ENCODE measurements around the gene TBXAS1. TPM values are rescaled to one million over a fixed set of nuclear protein-coding genes. Genes with fewer than 3 reads are reported as not detected.
A peak's percentile ranks its signal among the peaks of the same experiment; 100 is the strongest.

Gene TBXAS1
- total and polyA plus RNA-seq, 4 donors = 19.6 to 126 (median 55.2) TPM

DNA sequence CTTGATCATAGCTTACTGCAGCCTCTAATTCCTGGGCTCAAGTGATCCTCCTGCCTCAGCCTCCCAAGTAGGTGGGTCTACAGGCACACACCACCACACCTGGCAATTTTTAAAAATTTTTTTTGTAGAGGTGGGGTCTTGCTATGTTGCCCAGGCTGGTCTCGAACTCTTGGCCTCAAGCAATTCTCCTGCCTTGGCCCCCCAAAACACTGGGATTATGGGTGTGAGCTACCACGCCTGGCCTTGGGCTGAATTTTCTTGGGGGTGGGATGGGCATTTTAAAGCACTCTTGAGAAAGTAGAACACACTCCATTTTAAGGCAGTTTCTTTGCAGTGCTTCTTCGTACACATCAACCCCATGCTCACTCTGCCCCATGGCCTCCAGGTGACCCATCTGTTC, 28.7 kb downstream of the TBXAS1 start:
- no peak for ATAC-seq (ENCODE audit: insufficient read depth, low FRiP score)
- Histone ChIP-seq H3K9me3 (ENCODE audit: control insufficient read depth in 4 of 4, insufficient read depth in 3 of 4, low read length in 3 of 4) (no peaks in the 10 kb centered on the region), H3K4me3 (no peak overlapping the region), H3K4me1 (ENCODE audit: control insufficient read depth in 5 of 5, insufficient read depth in 5 of 5, low read length in 5 of 5) (peaks cover 0 to 6% (median 0%) of the 10 kb centered on the region in 5 donors), H3K9ac (ENCODE audit: insufficient read depth in 1 of 2, low read length in 2 of 2) (no peak overlapping the region), H3K27ac (ENCODE audit: low read depth in 1 of 2, low read length in 1 of 2) (no peak overlapping the region), H3K27me3 (ENCODE audit: control insufficient read depth in 3 of 3, insufficient read depth in 3 of 3, low read length in 2 of 3) (no peaks in the 10 kb centered on the region), H3K36me3 (ENCODE audit: control insufficient read depth in 4 of 4, insufficient read depth in 4 of 4, low read length in 4 of 4) (no peaks in the 10 kb centered on the region)
- no peak for DNase-seq
- TF ChIP-seq, protein P1, sequence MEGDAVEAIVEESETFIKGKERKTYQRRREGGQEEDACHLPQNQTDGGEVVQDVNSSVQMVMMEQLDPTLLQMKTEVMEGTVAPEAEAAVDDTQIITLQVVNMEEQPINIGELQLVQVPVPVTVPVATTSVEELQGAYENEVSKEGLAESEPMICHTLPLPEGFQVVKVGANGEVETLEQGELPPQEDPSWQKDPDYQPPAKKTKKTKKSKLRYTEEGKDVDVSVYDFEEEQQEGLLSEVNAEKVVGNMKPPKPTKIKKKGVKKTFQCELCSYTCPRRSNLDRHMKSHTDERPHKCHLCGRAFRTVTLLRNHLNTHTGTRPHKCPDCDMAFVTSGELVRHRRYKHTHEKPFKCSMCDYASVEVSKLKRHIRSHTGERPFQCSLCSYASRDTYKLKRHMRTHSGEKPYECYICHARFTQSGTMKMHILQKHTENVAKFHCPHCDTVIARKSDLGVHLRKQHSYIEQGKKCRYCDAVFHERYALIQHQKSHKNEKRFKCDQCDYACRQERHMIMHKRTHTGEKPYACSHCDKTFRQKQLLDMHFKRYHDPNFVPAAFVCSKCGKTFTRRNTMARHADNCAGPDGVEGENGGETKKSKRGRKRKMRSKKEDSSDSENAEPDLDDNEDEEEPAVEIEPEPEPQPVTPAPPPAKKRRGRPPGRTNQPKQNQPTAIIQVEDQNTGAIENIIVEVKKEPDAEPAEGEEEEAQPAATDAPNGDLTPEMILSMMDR (IDR thresholded peaks at IDR 0.05; ENCODE audit: control extremely low read depth, extremely low read depth) = no peak
- WGBS, 2 donors = 96 to 98% methylated on average over 3 of the region's 3 CpGs

DNA sequence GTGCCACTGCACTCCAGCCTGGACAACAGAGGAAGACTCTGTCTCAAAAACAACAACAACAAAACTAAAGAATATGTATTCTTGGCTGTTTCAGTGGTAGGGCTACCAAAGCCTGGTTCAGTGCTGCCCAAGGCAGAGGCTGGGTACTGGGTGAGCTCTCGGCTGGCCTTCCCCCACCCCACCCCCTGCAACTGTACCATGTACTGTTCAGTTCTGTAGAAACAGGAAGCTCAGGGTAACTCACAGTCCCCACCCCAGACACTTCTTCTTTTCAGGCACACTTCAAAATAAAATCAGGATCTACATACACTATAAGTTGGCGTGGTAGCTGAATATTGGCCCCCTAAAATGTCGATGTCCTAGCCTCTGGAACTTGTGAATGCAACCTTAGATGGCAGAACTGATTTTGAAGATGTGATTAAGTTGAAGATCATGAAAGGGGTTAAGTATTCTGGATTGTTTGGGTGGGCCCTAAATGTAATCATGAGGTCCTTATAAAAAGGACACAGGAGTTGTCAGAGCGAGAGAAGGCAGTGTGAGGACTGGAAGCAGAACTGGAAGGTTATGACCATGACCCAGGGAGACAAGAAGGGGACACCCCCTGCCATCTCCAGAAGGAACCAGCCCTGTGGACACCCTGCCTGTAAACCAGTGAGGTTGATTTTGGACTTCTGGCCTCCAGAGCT, 31.2 kb downstream of the TBXAS1 start:
- 28 to 36% methylated on average over 4 of the region's 4 CpGs for WGBS, 2 donors
- DNase-seq (no peak), ATAC-seq (ENCODE audit: insufficient read depth, low FRiP score) (peak; percentile 75)
- H3K4me1 ChIP-seq (ENCODE audit: control insufficient read depth in 5 of 5, insufficient read depth in 5 of 5, low read length in 5 of 5) = peaks cover 0 to 2% (median 0%) of the 10 kb centered on the region in 5 donors
- peak overlapping the region in 1 of 2 donors; percentile 71 for H3K27ac ChIP-seq (ENCODE audit: low read depth in 1 of 2, low read length in 1 of 2)
- H3K9me3 ChIP-seq (ENCODE audit: control insufficient read depth in 4 of 4, insufficient read depth in 3 of 4, low read length in 3 of 4) = no peaks in the 10 kb centered on the region
- no peaks in the 10 kb centered on the region for H3K36me3 ChIP-seq (ENCODE audit: control insufficient read depth in 4 of 4, insufficient read depth in 4 of 4, low read length in 4 of 4)
- H3K4me3 ChIP-seq = no peak overlapping the region
- H3K27me3 ChIP-seq (ENCODE audit: control insufficient read depth in 3 of 3, insufficient read depth in 3 of 3, low read length in 2 of 3) = no peaks in the 10 kb centered on the region
- TF ChIP-seq, protein P1 (IDR thresholded peaks at IDR 0.05; ENCODE audit: control extremely low read depth, extremely low read depth) = no peak
- H3K9ac ChIP-seq (ENCODE audit: insufficient read depth in 1 of 2, low read length in 2 of 2) = no peak overlapping the region

DNA sequence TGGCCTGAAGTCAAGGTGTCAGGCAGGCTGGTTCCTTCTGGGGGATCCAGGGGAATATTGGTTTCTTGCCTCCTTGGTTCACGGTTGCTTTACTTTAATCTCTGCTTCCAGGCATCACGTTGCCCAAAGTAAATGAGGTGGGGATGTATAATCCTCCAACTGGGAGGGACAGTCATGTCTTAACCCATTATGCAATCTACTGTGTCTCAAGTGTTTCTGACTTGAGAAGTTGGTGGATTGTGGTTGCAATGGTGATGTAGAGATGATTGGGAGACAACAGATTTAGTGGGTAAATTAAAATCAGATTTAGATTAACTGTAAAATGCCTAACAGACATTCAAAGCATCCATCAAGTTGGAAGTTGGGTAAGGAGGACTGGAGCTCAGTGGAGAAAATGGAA, 32.7 kb downstream of the TBXAS1 start:
- Histone ChIP-seq H3K9ac (ENCODE audit: insufficient read depth in 1 of 2, low read length in 2 of 2) (no peak overlapping the region), H3K9me3 (ENCODE audit: control insufficient read depth in 4 of 4, insufficient read depth in 3 of 4, low read length in 3 of 4) (no peaks in the 10 kb centered on the region), H3K4me3 (no peak overlapping the region), H3K36me3 (ENCODE audit: control insufficient read depth in 4 of 4, insufficient read depth in 4 of 4, low read length in 4 of 4) (no peaks in the 10 kb centered on the region), H3K27ac (ENCODE audit: low read depth in 1 of 2, low read length in 1 of 2) (no peak overlapping the region), H3K27me3 (ENCODE audit: control insufficient read depth in 3 of 3, insufficient read depth in 3 of 3, low read length in 2 of 3) (no peaks in the 10 kb centered on the region), H3K4me1 (ENCODE audit: control insufficient read depth in 5 of 5, insufficient read depth in 5 of 5, low read length in 5 of 5) (peaks cover 0 to 2% (median 0%) of the 10 kb centered on the region in 5 donors)
- DNase-seq = no peak
- TF ChIP-seq, protein P1 (IDR thresholded peaks at IDR 0.05; ENCODE audit: control extremely low read depth, extremely low read depth) = no peak
- WGBS, 2 donors = 36 to 44% methylated on average over 2 of the region's 2 CpGs
- ATAC-seq (ENCODE audit: insufficient read depth, low FRiP score) = no peak
